HG02610 (cell line): ENCODE measurements around the gene SPAG9.

Experiments used
- ATAC-seq: cut with Tn5 transposase; IDR thresholded peaks from one replicate; pipeline ENCODE4 v1.9.1; 2021; ENCODE audit warnings: mild to moderate bottlenecking, moderate library complexity; ENCODE audit not compliant: unreplicated experiment

Gene SPAG9

DNA sequence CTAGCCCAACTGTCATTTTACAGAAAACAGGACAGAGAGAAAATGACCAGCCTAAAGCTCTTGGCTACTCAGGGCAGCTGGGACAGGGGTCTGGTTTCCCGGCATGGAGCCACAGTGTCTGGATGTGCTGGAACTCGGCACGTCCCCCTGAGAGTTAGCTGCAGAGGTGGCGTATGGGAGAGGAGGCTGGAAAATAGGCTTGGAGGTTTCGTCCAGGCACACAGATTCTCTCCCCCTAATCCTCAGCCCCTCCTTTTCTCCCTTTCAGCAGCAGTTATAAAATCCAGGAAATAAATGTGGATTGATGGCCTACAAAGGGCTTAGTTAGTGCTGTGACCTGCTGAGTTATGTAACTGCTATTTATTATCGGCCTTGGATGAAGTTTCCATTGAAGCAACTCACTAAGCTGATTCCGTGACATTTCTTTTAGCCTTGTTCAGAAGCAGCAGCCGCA, 165.0 kb downstream of the SPAG9 start:
- ATAC-seq = no peak

DNA sequence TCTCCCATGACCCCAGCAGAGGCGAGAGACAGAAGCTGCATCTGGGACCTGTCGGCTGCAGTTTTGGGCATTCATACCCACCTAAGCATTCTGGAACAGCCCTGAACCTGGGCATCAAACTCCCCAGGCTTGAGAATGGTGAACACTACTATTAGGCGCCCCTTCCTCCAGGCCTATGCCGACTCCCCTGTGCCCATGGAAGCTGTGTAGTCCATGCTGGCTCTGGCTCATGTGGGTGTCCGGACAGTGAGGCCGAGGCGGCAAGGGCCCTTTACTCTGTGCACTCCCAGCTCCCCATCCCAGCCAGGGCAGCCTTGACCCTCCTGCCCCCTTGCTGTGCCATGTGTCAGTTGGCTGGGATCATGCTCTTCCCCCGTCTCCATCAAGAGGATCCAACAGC, 165.5 kb downstream of the SPAG9 start:
- ATAC-seq = no peak

DNA sequence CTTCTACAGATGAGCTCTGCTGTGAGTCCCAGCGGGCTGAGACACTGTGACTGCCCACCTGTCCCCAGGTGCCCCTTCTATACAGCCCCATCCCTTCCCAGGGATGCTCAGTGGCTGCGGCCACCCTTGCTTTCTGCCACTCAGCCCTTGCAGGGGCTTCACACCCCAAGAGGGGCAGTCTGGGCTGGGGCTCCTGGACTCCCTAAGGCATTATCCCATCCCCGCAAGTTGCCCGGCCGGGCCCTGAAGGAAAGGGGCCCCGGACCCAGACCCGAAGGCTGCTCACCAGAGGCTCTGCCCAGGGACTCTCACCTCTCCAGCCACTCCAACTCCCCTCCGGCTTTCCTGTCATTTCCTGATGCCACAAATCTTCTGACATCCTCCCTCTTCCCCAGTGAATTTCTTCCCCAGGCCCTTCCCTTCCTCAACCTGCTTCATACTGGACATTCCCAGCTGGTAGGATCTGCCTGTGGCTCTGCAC, 166.0 kb downstream of the SPAG9 start:
- ATAC-seq = no peak

DNA sequence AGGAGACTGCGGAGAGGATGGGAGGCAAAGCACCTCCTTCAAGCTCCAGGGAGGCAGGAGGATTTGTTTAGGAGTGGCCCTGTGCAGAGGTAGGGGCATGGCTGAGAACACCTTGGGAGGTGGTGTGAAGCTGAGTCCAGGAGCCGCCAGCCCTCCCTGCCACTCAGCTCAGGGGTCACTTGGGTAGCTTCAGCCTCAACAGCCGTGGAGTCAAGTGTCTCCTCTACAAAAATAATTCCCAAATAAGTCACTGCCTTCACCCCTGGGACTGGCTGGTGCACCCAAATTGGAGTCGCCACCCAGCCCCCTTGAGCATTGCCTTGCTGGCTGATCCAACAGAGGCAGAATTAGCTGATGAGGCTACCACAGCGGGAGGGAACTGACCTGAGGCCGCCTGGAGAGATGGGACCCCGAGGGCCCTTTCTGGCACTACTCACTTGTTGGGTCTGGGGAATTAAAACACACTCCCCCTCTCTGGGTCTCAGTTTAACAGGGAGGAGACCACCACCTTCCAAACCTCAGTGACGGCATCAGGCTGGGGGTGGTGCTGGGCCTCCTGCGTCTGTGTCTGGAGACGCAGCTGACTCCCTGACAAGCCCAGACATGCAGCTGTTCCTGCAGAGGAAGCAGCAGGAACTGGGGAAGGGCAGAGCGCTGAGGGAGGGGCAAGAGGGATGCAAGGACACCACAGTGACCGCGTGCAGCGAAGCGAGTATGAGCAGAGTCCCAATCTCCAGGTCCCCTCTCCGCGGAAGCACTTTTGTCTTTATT, 166.7 kb downstream of the SPAG9 start:
- ATAC-seq = no peak

DNA sequence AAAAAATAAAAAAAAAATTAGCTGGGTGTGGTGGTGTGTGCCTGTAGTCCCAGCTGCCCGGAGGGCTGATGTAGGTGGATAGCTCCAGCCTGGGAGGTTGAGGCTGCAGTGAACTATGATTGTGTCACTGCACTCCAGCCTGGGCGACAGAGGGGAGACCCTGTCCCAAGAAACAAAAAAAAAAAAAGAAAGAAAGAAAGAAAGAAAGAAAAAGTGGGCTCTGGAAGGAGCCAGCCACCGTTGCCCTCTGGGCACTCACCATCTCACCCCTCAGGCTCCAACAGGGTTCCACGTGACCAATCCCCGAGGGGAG, 167.2 kb downstream of the SPAG9 start:
- ATAC-seq = no peak

DNA sequence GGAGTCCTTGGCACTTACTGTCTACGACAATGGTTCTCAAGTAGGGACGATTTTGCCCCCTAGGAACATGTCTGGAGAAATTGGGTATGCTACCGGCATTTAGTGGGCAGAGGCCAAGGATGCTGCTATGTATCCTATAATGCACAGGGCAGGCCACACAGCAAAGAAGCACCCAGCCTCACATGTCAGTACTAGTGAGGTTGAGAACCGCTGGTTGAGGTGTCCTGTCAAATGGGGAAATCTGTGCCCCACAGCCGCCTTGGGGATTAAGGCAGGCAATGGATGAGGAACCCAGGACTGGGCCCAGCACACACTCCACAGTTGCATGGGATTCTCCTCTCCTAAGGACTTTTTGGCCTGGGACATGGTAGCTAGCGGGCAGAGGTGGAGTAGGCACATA, 167.8 kb downstream of the SPAG9 start:
- no peak for ATAC-seq

DNA sequence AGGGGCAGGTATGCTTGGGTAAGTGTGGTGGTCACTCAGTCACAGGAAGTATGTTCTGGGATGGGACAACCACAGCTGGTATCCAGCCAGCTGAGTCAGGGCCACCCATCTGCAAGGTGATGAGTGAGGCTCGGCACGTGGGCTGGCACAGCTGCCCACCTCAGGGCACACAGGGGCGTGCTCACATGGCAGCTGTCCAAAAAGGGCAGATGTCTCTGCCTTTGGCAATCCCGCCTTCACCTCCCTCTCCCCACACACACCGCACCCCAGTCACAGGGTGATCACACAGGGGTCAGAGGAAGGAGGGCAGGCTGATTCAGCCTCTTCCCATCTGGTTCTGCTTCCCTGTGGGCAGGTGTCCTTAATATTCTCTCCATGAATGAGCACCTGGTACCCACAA, 168.7 kb downstream of the SPAG9 start:
- no peak for ATAC-seq

DNA sequence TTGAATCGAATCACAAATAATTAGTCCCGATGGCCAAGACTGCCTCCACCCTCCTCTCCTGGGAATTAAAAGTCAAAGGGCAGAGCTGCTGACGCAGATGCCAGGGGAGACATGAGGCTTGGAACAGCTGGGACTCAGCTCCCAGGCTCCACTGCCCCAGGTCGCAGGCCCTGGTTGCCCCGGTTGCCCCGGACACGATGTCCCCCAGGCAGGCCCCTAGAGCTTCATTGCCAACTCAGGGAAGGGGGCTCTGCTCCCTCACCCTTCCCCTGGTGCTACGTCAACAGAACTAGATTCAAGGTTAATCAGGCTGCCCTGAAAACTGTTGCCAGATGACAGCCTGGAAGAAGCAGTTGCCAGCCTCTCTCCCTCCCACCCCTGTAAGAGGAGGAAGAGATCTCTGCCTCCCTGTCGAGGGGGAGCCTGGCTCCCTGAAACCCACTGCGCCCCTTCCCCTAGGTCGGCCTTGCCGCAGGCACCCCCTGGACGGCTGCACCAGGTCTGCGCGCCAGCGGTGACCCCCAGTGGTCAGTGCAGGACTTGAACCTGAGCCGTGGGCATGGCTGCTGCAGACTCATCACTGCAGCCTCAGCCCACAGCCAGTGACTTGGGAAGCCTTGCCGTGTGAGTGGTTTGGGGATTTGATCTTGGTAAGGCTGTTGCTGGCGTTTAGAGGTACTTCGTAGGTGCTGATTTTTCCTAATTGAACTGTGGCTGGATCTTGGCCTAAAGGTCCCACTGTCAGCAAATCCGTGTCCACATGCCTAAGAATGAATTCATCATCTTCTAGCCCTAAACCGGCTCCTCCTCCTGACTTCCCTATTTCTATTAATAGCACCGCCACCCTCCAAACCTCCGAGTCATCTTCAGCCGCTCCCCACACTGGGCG, 170.4 kb downstream of the SPAG9 start:
- peak; percentile 46 for ATAC-seq

DNA sequence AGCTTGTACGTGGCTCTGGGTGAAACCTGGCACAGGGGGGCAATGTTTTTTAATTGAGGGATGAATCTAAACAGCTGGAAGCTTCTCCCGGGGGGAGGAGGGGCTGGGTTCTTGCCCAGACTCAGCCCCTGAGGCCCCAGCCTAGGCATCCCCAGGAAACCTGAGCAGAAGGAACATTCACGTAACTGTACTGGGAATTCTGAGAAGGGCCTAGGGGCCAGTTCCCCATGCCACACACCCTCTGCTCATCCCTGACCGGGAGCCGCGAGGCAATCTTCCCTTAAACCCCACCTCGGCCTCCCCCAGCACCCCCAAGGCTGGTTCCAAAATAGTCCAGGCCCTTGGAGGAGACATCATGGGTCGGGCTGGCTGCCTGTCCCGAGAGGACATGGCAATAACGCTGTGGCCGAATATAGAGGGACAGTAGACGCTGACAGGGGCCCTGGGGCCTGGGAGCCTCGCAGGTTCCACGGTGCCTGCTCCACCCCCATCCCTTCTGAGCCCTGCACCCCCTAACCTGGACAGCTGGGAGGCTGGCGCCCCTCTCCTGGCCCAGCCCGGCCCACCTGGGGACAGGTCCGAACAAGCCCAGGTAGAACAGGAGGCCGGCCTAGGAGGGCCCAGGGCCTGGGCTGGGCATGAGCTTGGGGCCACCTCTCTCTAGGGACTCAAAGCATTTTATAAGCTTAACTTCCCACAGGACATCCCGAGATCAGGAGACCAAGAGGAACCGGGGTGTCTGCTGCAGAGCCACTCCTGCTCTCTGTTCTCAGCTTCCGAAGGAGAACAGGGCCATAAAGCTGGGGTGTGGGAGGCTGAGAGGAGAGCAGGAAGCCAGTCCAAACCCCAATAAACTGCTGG, 171.3 kb downstream of the SPAG9 start:
- no peak for ATAC-seq

DNA sequence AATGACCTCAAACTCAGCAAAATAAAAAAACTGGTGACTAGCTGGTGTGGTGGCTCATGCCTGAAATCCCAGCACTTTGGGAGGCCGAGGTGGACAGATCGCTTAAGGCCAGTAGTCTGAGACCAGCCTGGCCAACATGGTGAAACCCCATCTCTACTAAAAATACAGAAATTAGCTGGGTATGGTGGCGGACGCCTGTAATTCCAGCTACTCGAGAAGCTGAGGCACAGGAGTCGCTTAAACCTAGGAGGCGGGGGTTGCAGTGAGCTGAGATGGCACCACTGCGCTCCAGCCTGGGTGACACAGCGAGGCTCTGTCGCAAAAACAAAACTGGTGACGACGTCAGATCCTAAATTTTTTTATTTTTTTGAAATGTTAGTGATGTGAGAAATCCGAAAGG, 172.0 kb downstream of the SPAG9 start:
- no peak for ATAC-seq

DNA sequence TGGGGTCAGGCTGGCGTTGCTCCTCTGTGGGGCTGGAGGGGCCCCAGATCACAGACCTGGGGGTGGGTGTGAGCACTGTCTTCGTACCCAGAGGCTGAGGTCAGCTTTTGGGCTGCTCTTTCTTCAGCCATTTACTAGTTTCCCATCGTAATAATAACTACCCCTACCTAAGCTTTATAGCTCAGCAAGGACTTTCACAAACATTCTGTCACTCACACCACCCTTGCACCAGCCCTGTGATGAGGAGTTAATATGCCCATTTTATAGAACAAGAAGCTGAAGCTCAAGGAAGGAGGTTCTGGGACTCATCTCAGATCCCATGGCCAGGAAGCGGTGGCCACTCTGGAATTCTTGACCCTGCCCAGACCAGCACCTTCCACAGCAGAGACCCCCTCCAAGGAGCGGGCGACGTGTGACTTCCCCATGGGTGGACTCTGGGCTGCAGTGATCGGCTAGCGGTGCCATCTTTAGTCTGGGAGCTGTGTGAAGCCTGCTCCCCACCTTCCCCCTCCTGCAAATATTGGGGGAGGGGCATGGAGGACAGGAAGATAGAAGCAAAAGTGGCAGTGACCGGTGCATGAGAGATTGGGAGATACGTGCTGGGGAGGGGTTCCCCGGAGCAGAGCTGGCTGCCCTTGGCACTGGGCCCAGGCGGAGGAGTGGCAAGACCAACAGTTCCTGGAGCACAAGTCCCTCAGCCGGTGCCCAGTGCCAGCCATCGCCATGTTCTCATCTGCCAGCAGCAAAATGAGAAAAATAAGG, 172.7 kb downstream of the SPAG9 start:
- no peak for ATAC-seq

DNA sequence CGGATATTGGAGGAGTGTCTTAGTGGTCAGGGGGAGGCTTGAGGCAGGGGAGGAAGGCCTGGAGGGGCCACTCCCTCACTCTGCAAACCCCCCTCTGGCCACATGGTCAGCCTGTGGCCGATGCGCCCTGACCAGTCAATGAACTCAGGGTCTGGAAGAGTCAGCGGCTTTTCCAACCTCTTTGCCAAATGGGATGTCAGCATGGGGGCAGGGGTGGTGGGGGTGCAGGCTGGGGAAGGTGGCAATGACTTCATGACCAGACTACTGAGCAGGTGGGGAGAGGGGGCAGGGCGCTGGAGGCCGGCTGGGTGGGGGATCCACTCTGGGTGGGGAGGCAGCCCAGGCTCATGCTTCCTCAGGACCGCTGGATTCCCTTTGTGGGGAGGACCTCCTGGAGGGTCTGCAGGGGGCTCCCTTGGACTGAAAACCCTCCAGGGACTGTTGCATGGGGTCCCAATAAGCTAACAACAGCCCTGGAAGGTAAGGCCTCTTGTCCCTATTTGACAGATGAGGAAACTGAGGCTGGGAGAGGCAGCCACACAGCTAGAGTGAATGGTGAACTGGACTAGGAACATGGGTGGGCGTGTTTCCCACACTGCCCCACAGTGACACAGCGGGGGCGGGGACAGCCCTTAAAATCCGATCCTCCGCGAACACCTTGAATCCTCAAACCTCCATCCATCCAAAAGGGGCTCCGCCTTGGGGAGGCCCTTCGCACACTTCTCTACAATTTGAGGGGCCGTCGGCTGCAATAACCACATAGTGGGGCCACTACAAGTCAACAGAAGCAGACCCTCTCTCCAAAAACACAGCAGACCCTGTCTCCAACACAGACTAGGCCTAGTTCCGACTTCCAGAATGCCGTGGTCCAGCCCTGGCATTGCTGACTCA, 173.5 kb downstream of the SPAG9 start:
- ATAC-seq = no peak

DNA sequence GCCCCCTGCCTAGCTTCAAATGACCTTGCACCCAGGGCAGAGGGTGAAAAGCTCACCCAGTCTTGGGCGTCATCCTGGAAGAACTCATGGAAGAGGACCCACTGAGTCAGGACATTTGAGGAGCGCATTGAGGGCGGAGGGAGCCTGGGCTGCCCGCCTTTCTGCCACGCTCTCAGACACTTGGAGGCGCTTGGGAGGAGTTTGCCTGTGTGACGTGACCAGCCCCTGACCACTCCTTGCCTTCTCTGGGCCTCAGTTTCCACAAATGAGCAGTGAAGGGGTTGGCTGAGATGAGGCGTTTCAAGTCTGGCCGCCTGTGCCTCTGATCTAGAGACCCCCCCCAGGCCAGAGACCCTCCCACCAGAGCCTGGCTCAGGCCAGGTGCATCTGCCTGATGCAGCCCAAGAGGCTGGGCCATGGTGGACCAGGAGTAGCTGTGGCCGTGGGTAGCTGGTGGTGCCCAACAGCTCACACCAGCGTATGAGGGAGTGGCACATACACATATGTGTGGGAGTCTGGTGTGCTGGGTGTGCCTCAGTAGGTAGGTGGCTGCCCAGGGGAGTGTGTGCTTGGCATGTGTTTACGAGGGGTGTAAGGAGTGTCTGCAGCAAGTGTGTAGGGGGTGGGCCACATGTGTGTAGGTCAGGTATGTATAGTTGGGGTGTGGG, 174.3 kb downstream of the SPAG9 start:
- no peak for ATAC-seq

DNA sequence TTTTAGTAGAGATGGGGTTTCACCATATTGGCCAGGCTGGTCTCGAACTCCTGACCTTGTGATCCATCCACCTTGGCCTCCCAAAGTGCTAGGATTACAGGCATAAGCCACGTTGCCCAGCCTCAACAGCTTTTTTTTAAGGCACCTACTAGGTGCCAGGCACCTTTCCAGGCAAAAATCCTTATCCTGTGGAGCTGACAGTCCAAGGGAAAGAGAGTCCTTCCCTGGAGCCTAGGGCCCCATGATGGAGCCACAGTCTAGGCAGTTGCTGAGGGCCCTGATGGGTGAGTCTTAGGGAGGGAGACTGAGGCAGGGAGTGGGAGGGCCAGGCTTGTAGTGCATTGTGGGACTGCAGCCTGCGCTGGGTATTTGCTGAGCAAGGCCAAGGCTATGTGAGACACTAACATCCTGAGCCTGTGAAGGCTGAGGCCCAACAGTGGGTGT, 174.9 kb downstream of the SPAG9 start:
- no peak for ATAC-seq

DNA sequence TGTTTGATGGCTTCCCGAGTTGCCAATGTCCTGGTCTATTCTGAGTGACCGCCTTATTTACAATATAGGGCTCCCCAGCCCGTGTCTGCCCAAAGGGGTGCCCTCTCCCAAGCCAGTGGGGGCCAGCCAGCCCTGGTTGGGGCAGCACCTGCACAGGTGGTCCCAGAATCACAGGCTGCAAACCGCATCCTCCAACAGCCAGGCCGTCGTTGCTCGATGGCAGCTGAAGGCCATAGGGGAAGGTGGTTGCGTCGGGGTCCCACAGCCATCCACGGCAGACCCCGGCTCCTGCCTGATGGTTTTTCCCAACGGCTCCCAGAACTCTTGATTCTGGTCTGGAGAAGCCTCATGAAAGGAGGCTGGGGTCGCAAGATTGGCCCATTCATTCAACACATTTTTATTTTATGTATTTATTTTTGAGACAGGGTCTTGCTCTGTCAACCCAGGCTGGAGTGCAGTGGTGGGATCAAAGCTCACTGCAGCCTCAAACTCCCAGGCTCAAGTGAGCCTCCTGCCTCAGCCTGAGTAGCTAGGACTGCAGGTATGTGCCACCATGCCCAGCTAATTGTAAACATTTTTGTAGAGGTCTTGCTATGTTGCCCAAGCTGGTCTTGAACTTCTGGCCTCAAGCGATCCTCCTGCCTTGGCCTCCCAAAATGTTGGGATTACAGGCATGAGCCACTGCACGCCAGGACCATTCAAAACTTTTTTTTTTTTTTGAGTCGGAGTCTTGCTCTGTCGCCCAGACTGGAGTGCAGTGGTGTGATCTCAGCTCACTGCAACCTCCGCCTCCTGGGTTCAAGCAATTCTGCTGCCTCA, 175.6 kb downstream of the SPAG9 start:
- ATAC-seq = no peak

DNA sequence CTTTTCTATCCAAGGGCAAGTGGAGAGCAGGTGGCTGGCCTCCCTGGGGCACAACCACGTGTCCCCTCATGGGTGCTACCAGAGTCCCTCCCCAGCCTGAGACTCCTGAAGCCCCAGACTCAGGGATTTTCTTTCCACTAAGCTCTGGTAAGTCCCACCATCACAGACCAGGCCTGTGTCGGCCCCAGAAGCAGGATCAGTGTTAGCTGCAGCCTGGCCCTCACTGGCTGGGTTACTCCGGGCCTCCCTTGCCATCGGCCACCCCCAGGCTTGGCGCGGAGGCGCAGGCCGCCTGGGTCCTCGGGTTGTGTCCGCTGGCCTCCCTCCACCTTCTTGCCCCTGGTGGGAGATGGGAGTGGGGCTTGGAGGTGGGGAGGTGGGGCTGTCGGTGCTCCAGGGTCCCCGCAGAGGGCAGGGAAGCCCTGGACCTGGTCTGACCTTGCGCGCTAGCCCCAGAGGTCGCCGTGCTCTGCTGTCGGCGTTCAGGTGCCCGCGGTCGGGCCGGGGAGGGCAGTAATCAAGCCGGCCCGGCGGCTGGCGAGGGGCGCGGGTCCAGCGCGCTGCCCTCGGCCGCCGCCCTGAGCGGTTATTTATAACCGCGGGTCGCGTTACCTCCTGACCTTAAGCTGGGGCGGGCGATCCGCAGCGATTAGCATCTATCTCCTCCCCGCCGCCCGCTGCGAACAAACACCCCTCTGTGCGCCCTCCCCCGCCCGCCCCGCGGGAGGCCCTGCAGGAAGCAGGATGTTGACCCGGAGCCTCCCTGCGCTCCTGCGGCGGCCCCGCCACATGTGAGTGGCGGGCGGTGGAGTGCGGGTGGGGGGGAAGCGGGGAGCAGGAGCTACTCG, 176.4 kb downstream of the SPAG9 start:
- ATAC-seq = peak; percentile 52

DNA sequence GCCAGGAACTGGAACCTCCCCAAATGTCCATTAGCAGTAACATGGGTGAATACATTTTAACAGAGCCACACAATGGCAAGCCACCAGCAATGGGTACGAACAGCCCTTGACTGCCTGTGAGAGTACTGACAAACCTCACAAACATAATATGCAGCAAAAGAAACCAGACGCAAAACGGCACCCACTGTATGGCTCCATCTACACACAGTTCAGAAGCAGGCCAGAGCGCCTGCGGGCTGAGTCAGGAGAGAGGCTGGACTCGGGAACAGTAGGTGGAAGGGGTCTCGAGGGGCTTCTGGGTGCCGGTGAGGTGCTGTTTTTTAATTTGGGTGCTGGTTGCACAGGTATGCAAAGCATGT, 177.1 kb downstream of the SPAG9 start:
- ATAC-seq = no peak
